B cell (primary cell): Measurements from ENCODE around the gene WDR48. TPM values are rescaled to one million over a fixed set of nuclear protein-coding genes. Genes with fewer than 3 reads are reported as not detected.

ENCODE experiments used
- ATAC-seq: fragments of 200-7000 bp; cut with Tn5 transposase; one replicate; pipeline ENCODE4 v1.10.0; 2021; ENCODE audit warnings: low read depth, mild to moderate bottlenecking, moderate number of reproducible peaks, moderate library complexity
- CTCF ChIA-PET: fragments of 350-600 bp; sonication (Branson Sonifier 250); formaldehyde crosslinking; loops from one replicate; lab custom pipeline; 2021; ENCODE audit warnings: antibody characterized with exemption, inconsistent platforms; lab: Charles Lee
- POLR2A ChIA-PET: fragments of 350-600 bp; sonication (Branson Sonifier 250); formaldehyde crosslinking; loops from one replicate; lab custom pipeline; 2021; ENCODE audit warnings: antibody characterized with exemption; lab: Charles Lee
- DNase-seq: peaks from one replicate; pipeline ENCODE4 v3.0.0; 2013
- H2AFZ ChIP-seq: 2 replicates; pipeline ENCODE4 v1.6.1; 2012; ENCODE audit warnings: mild to moderate bottlenecking, low read depth, low read length; ENCODE audit not compliant: insufficient read depth, poor library complexity, severe bottlenecking
- H3K27ac ChIP-seq, 2 donors: 1 replicate in 1 of 2; 2 replicates in 1 of 2; pipeline ENCODE4 v1.5.1; 2012 to 2013; ENCODE audit warnings: low read length in 2 of 2, mild to moderate bottlenecking in 2 of 2, moderate library complexity in 1 of 2
- H3K27me3 ChIP-seq, 4 experiments: fragments of 200-600 bp in 1 of 4; sonication (generic) in 1 of 4; replicated peaks in 1 of 4; 1 replicate in 2 of 4; 2 replicates in 2 of 4; pipeline versions ENCODE4 v1.6.1 to v1.7.0; 2013 to 2016; ENCODE audit warnings: low read length in 3 of 4, mild to moderate bottlenecking in 2 of 4, mixed read lengths in 1 of 4, moderate library complexity in 1 of 4; ENCODE audit not compliant: insufficient read depth in 4 of 4, control insufficient read depth in 3 of 4; ENCODE audit errors: control extremely low read depth in 1 of 4
- H3K36me3 ChIP-seq, 2 experiments: replicated peaks in 1 of 2; 1 replicate in 1 of 2; 2 replicates in 1 of 2; pipeline versions ENCODE4 v1.6.1 to v1.7.1; 2013; ENCODE audit warnings: low read length in 1 of 2; ENCODE audit not compliant: insufficient read depth in 2 of 2, control insufficient read depth in 1 of 2; ENCODE audit errors: control extremely low read depth in 1 of 2, extremely low read depth in 1 of 2
- H3K4me1 ChIP-seq, 2 donors: fragments of 200-600 bp in 1 of 2; sonication (generic) in 1 of 2; 1 replicate in 1 of 2; 2 replicates in 1 of 2; pipeline versions ENCODE4 v1.5.1 to v1.6.1; 2013 to 2017; ENCODE audit warnings: low read length in 2 of 2; ENCODE audit not compliant: control insufficient read depth in 2 of 2, insufficient read depth in 2 of 2
- H3K4me2 ChIP-seq: replicated peaks from 2 replicates; pipeline ENCODE3; 2012; ENCODE audit warnings: mild to moderate bottlenecking, low read depth, low read length; ENCODE audit not compliant: poor library complexity, severe bottlenecking
- H3K4me3 ChIP-seq, 5 experiments: fragments of 200-600 bp in 1 of 5; sonication (generic) in 1 of 5; 1 replicate in 3 of 5; 2 replicates in 2 of 5; pipeline versions ENCODE4 v1.5.1 to v1.7.0; 2011 to 2016; ENCODE audit warnings: low read length in 4 of 5, mild to moderate bottlenecking in 4 of 5, low read depth in 2 of 5, control low read depth in 1 of 5, moderate library complexity in 1 of 5; ENCODE audit not compliant: insufficient read depth in 1 of 5; ENCODE audit errors: control extremely low read depth in 1 of 5, extremely low read depth in 1 of 5
- H3K79me2 ChIP-seq: fragments of 200-600 bp; sonication (generic); one replicate; pipeline ENCODE4 v1.6.0; 2016; ENCODE audit warnings: low read length; ENCODE audit not compliant: control insufficient read depth, insufficient read depth
- H3K9ac ChIP-seq: fragments of 200-600 bp; sonication (generic); 2 replicates; pipeline ENCODE4 v1.6.1; 2017; ENCODE audit warnings: mild to moderate bottlenecking, low read length, moderate library complexity
- H3K9me3 ChIP-seq, 3 donors: one replicate each; pipeline versions ENCODE4 v1.6.1 to v1.7.1; 2013; ENCODE audit warnings: low read length in 2 of 3; ENCODE audit not compliant: control insufficient read depth in 2 of 3, insufficient read depth in 1 of 3; ENCODE audit errors: control extremely low read depth in 1 of 3
- H4K20me1 ChIP-seq: 2 replicates; pipeline ENCODE4 v1.6.0; 2012; ENCODE audit warnings: mild to moderate bottlenecking, low read length; ENCODE audit not compliant: insufficient read depth, control insufficient read depth, poor library complexity, severe bottlenecking
- H3K27ac Mint-ChIP-seq: one replicate; pipeline ENCODE4 v1.8.0; 2021; ENCODE audit warnings: mixed read lengths
- H3K27me3 Mint-ChIP-seq: one replicate; pipeline ENCODE4 v1.8.0; 2021; ENCODE audit warnings: mixed read lengths
- H3K4me1 Mint-ChIP-seq: one replicate; pipeline ENCODE4 v1.8.0; 2021; ENCODE audit warnings: mixed read lengths
- H3K4me3 Mint-ChIP-seq: one replicate; pipeline ENCODE4 v1.8.0; 2021; ENCODE audit warnings: mixed read lengths
- H3K9me3 Mint-ChIP-seq: one replicate; pipeline ENCODE4 v1.8.0; 2022; ENCODE audit warnings: mixed read lengths; ENCODE audit not compliant: insufficient read depth
- CTCF ChIP-seq: fragments of 200-600 bp; IDR thresholded peaks from one replicate; pipeline ENCODE4 v1.8.0; 2022; ENCODE audit warnings: antibody characterized with exemption, mild to moderate bottlenecking
- EZH2 ChIP-seq: IDR thresholded peaks from 2 replicates; pipeline ENCODE4 v1.6.1; 2012; ENCODE audit warnings: borderline replicate concordance, low read depth, mild to moderate bottlenecking, moderate library complexity, low read length; ENCODE audit not compliant: insufficient read depth, poor library complexity, severe bottlenecking
- WGBS: methylation state at CpG from one replicate; pipeline ENCODE4 v1.1.5; 2013; ENCODE audit warnings: missing lambda C conversion rate; ENCODE audit not compliant: insufficient coverage; 5-methylcytosine and 5-hydroxymethylcytosine counted together
- intact Hi-C: fragments of 100-400 bp; cut with micrococcal nuclease; formaldehyde crosslinking; loops from one replicate; pipeline ENCODE4 v1.10.0; 2022
- polyA plus RNA-seq: library from polyadenylated mRNA; depleted of rRNA; stranded (reverse); fragments of >200 nt; gene quantifications from 2 replicates; pipeline ENCODE4 v1.2.3, GENCODE V29; 2012
- total RNA-seq, 2 donors: library from RNA; stranded (reverse); fragments of 120-200 nt in 1 of 2; gene quantifications; 1 replicate in 1 of 2; 2 replicates in 1 of 2; pipeline versions ENCODE4 v1.2.3 to v1.2.4, GENCODE V29; 2013 to 2022

Gene WDR48
- total and polyA plus RNA-seq, 2 donors (not counting 1 experiment from before 2014, with no cell fraction given), result 20.8 to 68.6 TPM

- Histone ChIP-seq H4K20me1 (no peaks in the 10 kb centered on the region), H3K27ac (no peak overlapping the region), H3K4me2 (no peak overlapping the region), H3K4me1 (peaks cover 58 to 64% of the 10 kb centered on the region in 2 donors), H3K9ac (no peak overlapping the region), H3K27me3 (no peaks in the 10 kb centered on the region), H3K79me2 (no peaks in the 10 kb centered on the region), H3K36me3 (peaks cover 0 to 28% of the 10 kb centered on the region in 2 experiments), H2AFZ (no peak overlapping the region), H3K9me3 (no peaks in the 10 kb centered on the region), H3K4me3 (no peak overlapping the region)
- peaks cover 74% of the 10 kb centered on the region for H3K4me1 Mint-ChIP-seq
- peak overlapping the region; percentile 34 for H3K27ac Mint-ChIP-seq
- CTCF ChIA-PET, result interaction anchor here (0.9 to 5.8 kb wide), 6 partner anchors 12 to 166 kb away, joined by 3 to 49 read pairs (median 24); no protein-coding TSS in a partner anchor
- TF ChIP-seq EZH2 (no peak), CTCF (no peak)
- POLR2A ChIA-PET, result no interaction called here
- intact Hi-C loops, result no loop called here
- peak; percentile 9 for DNase-seq
- 89% methylated on average over 4 of the region's 5 CpGs for WGBS
- ATAC-seq, result no peak
- no peak overlapping the region for H3K4me3 Mint-ChIP-seq
- H3K27me3 Mint-ChIP-seq, result no peaks in the 10 kb centered on the region
- H3K9me3 Mint-ChIP-seq, result no peaks in the 10 kb centered on the region
Observed at GRCh38 chr3:39124876-39125840, 73.3 kb downstream of the WDR48 start.
